GM19452 (cell line): Measurements from ENCODE around the gene NDOR1.
"Not testable (repeated sequence)": the region's sequence is repeated elsewhere in the genome, so short reads cannot be mapped to it uniquely, and the experiment has no call there.

Experiments used
- ATAC-seq: cut with Tn5 transposase; IDR thresholded peaks from one replicate; pipeline ENCODE4 v1.9.1; 2021; ENCODE audit not compliant: unreplicated experiment

The NDOR1 gene

GRCh38 chr9:137242269-137243203 lies 37.0 kb downstream of the NDOR1 start:
- ATAC-seq = no peak

DNA sequence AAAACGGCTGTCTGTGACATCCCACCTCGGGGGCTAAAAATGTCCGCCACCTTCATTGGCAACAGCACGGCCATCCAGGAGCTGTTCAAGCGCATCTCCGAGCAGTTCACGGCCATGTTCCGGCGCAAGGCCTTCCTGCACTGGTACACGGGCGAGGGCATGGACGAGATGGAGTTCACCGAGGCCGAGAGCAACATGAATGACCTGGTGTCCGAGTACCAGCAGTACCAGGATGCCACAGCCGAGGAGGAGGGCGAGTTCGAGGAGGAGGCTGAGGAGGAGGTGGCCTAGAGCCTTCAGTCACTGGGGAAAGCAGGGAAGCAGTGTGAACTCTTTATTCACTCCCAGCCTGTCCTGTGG lies 37.7 kb downstream of the NDOR1 start:
- not testable (repeated sequence) for ATAC-seq

- ATAC-seq = no peak
Observed at GRCh38 chr9:137243626-137244485, 38.4 kb downstream of the NDOR1 start.

DNA sequence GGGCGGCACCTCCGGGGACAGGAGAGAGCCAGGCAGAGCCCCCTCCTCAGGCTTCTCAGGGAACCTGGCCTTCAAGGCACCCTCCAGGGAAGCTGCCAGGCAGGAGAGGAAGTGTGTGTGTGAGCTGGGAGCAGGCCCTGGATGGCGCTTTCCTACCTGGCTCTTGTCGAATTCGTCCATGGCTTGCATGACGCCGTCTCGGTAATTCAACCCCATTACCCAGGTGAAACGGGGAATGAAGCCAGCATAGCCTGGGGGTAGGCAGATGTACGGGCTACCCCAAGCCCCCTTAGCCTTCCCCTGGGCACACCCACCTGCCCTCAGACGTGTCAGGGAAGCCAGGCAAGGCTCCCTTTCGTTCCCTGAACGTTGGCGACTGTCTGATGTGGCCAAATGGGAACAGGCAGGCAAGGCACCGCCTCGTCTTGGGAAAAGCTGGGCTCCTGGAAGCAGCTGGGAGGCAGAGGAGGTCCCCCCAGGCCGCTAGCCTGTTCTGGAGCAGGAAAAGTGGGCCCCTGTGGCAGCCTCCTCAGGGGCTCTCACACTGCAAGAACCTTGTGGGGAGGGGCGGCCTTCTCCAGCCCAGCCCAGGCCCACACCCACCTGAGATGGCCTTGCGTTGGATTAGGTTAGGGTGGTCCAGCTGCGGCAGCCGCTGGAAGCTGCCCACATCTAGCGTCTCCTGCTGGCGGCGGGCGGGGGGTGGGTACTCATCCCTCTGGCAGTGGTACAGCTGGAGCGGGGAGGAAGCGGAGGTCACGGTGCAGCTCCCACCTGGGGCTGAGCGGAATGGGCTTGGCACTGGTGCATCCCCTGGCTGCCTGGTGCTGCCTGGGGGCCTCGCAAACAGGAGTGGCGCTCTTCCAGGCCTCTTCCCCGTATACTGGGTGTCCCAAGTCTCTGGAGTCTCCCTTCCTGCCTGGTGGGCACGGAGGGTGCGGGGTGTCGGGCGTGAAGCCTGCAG lies 39.3 kb downstream of the NDOR1 start:
- ATAC-seq = no peak

- no peak for ATAC-seq
Observed at GRCh38 chr9:137245450-137246421, 40.2 kb downstream of the NDOR1 start.

GRCh38 chr9:137247135-137247915 lies 41.8 kb downstream of the NDOR1 start:
- no peak for ATAC-seq

GRCh38 chr9:137247916-137248175 lies 42.3 kb downstream of the NDOR1 start:
- ATAC-seq = no peak

DNA sequence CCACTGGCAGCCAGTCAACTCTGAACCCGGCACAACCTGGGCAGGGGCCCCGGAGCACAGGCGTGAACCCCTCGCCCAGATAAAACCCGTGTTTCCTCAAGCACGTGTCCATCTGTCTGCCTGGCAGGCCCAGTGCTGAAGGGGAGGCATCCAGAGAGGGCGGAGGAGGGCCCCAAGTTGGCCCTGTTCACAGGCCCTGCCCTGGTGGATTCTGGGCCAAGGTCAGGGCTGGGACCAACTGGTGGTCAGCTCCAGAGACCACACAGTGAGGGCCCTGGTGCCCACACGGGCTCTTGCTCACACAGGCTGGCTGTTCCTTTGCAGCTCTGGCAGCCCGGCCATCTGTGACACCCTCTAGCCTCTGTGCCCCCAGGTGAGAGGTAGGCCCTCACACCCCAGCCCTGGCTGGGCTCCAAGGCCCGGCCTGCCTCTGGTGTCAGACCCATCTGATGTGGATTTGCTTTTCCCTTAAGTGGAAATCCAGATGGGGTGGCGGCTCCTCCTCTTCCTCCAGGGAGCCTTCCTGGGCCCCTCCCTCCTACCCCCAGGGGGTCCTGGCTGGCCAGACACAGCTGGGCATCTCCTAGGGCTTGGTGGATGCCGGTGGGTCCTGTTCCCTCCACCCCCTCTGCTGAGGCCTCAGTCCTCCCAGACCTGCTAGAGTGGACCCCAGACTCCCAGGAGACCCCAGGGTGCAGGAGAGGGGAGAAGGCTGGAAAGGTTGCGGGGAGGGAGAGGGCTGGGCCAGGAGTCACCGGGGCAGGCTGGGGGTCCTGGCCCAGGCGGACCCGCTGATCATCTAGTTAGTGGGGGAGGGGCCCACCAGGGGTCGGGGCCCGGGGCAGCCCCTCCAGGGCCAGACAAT lies 45.1 kb downstream of the NDOR1 start:
- ATAC-seq = no peak

DNA sequence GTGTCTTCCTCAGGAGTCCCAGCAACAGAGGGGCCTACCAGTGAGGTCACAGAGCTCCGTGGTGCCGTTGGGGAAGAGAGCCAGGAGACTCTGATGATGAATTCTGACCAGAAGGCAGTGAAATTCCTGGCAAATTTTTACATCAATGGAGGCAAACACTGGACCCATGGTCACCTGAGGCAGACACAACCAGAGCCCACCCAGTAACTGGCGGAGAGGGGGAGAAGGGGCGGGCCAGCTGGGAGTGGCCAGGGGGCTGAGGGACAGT lies 45.6 kb downstream of the NDOR1 start, which contains the start of gene STPG3:
TSS of gene STPG3 (plus strand) at position 93 of the 268 bp plus-strand sequence. CDS start at position 94, 1 bp downstream.
- ATAC-seq = no peak

GRCh38 chr9:137251490-137252268 lies 46.2 kb downstream of the NDOR1 start:
- ATAC-seq = no peak

DNA sequence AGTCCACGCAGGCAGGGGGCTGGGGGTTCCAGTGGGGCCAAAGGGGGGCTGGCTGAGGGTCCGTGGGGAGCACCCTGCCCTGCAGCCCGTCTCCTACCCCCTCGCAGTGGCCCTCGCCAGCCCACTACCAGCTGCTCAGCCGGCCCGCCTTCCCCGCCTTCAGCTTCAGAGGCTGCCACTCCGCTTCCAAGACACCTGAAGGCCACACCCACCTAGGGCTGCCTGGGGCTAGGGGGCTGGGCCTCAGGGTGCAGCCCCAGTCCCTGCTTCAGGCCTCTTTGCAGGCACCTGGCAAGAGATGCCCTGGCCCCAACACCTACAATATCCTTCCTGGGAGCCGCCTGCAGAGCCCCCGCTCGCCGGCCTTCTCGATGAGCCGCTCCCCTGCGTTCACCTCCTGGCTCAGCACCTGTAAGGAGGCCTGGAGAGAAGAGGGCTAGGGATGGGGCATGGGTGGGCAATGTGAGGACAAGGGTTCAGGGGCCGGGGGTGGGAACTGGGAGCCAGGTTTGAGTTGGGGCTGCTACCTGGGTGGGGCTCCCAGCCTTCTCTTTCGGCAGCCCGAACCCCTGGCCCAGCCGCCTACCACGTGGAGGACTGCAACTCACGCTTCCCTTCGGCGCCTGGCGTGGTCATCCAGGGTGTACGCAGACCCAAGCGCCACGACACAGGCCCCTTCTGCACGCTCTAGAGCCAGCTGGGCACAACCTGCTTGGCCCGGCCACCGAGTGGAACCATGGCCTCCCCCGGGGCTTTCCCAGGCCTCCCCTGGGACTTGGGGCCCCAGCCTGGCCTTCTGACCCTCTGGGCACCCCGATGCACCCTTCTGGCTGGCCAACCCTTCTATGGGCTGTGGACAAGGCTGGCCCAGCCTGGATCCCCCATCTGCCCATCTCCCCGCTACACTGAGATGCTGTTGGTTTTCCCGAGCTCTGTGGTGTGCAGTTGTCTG lies 47.3 kb downstream of the NDOR1 start:
- ATAC-seq = no peak

- ATAC-seq = no peak
Observed at GRCh38 chr9:137253717-137254623, 48.5 kb downstream of the NDOR1 start.

- peak; percentile 63 for ATAC-seq
Observed at GRCh38 chr9:137254624-137255447, 49.3 kb downstream of the NDOR1 start, which contains the start of gene NELFB. Gene NELFB, plus strand, starts transcription at chr9:137255327.

GRCh38 chr9:137255448-137256114 lies 50.1 kb downstream of the NDOR1 start:
- ATAC-seq = peak; percentile 41
